ENCODE results near the gene OR4F15. TPM values are rescaled to one million over a fixed set of nuclear protein-coding genes. Genes with fewer than 3 reads are reported as not detected.

Gene OR4F15
- polyA plus RNA-seq, 4 donors: not detected

DNA sequence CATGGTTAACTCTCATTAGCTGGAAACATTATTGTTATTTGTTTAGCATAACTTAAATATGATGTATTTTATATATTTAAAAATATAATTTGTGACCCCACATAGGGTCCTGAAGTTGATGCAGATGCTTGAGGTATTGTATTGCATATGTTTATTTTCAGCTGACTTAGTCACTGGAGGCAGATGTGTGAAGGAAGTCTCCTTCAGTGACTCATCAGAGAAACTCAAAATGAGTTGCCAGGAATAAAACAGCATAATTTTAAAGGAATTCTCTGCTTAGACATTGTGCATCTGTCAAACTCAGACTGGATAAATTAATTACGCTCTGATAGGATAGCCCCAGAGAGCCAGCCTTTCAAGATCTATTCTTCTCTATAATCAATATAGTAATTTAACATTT, 16.5 kb upstream of the OR4F15 start:
- DNase-seq: no peak
- H3K27ac ChIP-seq (ENCODE audit: low read depth in 1 of 3, low read length in 2 of 3): no peak overlapping the region
- no peaks in the 10 kb centered on the region for H3K9me3 ChIP-seq (ENCODE audit: control insufficient read depth in 2 of 2, insufficient read depth in 1 of 2, low read depth in 1 of 2, low read length in 1 of 2)
- FAIRE-seq: no peak
- no peaks in the 10 kb centered on the region for H3K36me3 ChIP-seq (ENCODE audit: control insufficient read depth in 3 of 3, insufficient read depth in 2 of 3, low read depth in 1 of 3, low read length in 3 of 3)
- H3K27me3 ChIP-seq (ENCODE audit: control insufficient read depth in 3 of 3, insufficient read depth in 3 of 3, low read length in 3 of 3): no peaks in the 10 kb centered on the region
- WGBS, 3 donors: 85 to 90% (median 85%) methylated on average over 1 of the region's 1 CpG
- H3K4me1 ChIP-seq (ENCODE audit: control insufficient read depth in 3 of 3, insufficient read depth in 2 of 3, low read depth in 1 of 3, low read length in 2 of 3): no peaks in the 10 kb centered on the region
- no peak overlapping the region for H3K4me3 ChIP-seq (ENCODE audit: low read depth in 1 of 3, low read length in 3 of 3)

DNA sequence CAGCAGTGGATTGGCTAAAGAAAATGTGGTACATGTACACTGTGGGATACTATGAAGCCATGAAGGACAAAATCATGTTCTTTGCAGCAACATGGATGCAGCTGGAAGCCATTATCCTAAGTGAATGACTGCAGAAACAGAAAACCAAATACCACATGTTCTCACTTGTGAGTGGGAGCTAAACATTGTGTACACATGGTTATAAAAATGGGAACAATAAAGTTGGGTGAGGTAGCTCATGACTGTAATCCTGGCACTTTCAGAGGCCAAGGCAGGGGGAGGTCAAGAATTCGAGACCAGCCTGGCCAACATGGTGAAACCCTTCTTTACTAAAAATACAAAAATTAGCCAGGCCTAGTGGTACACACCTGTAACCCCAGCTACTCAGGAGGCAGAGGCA, 12.3 kb upstream of the OR4F15 start:
- no peak overlapping the region for H3K4me3 ChIP-seq (ENCODE audit: low read depth in 1 of 3, low read length in 3 of 3)
- no peaks in the 10 kb centered on the region for H3K36me3 ChIP-seq (ENCODE audit: control insufficient read depth in 3 of 3, insufficient read depth in 2 of 3, low read depth in 1 of 3, low read length in 3 of 3)
- no peaks in the 10 kb centered on the region for H3K9me3 ChIP-seq (ENCODE audit: control insufficient read depth in 2 of 2, insufficient read depth in 1 of 2, low read depth in 1 of 2, low read length in 1 of 2)
- H3K27ac ChIP-seq (ENCODE audit: low read depth in 1 of 3, low read length in 2 of 3): no peak overlapping the region
- no peak for FAIRE-seq
- WGBS, 3 donors: 37 to 71% (median 41%) methylated on average over 1 of the region's 1 CpG
- DNase-seq: no peak
- no peaks in the 10 kb centered on the region for H3K4me1 ChIP-seq (ENCODE audit: control insufficient read depth in 3 of 3, insufficient read depth in 2 of 3, low read depth in 1 of 3, low read length in 2 of 3)
- H3K27me3 ChIP-seq (ENCODE audit: control insufficient read depth in 3 of 3, insufficient read depth in 3 of 3, low read length in 3 of 3): no peaks in the 10 kb centered on the region

DNA sequence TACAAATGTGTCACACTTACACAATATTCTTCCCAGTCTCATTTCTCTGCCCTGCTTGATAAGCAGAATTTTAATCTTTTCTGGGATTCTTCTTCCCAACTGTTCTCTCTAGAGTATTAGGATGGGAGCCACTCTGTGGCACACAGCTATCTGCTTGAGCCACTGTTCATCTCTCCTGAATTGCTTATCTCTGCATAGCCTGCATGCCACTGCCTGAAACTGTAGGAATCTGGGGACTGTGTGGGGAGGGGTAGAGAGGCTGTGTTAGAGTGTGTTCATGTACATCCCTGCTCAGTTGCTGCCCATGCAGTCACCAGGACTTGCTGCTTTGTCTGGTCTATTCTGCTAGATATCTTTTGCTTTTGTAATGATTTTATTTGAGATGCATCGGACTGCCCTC, 11.0 kb upstream of the OR4F15 start:
- Histone ChIP-seq H3K4me1 (ENCODE audit: control insufficient read depth in 3 of 3, insufficient read depth in 2 of 3, low read depth in 1 of 3, low read length in 2 of 3) (no peaks in the 10 kb centered on the region), H3K9me3 (ENCODE audit: control insufficient read depth in 2 of 2, insufficient read depth in 1 of 2, low read depth in 1 of 2, low read length in 1 of 2) (no peaks in the 10 kb centered on the region), H3K27ac (ENCODE audit: low read depth in 1 of 3, low read length in 2 of 3) (no peak overlapping the region), H3K4me3 (ENCODE audit: low read depth in 1 of 3, low read length in 3 of 3) (no peak overlapping the region), H3K36me3 (ENCODE audit: control insufficient read depth in 3 of 3, insufficient read depth in 2 of 3, low read depth in 1 of 3, low read length in 3 of 3) (no peaks in the 10 kb centered on the region), H3K27me3 (ENCODE audit: control insufficient read depth in 3 of 3, insufficient read depth in 3 of 3, low read length in 3 of 3) (no peaks in the 10 kb centered on the region)
- FAIRE-seq (no peak), DNase-seq (no peak)
- WGBS, 3 donors: 89 to 100% (median 96%) methylated on average over 1 of the region's 1 CpG

DNA sequence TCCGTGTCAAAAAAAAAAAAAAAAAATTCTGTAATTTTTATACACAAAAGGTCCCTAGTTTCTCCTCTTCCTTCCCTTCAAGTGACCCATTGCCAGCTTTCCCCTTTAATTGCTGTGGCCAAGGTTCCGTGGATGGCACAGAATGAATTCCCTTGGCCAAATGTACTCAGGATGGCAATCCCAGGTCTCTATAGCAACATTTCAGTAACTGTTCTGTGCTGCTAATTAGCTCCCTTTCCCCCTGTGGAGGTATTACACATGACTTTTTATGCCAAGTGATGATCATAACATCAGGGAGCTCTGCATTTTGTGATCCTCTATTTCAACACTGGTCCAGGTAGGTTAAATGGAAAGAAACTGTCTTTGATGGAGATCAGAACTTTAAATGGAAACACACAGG, 8.8 kb upstream of the OR4F15 start, which contains the start of gene OR4F6:
Gene OR4F6, plus strand, starts transcription at position 301 of the 400 bp plus-strand sequence. CDS start 2,211 bp downstream, outside the sequence.
- 79 to 97% (median 83%) methylated on average over 2 of the region's 2 CpGs for WGBS, 3 donors
- FAIRE-seq: no peak
- no peaks in the 10 kb centered on the region for H3K36me3 ChIP-seq (ENCODE audit: control insufficient read depth in 3 of 3, insufficient read depth in 2 of 3, low read depth in 1 of 3, low read length in 3 of 3)

DNA sequence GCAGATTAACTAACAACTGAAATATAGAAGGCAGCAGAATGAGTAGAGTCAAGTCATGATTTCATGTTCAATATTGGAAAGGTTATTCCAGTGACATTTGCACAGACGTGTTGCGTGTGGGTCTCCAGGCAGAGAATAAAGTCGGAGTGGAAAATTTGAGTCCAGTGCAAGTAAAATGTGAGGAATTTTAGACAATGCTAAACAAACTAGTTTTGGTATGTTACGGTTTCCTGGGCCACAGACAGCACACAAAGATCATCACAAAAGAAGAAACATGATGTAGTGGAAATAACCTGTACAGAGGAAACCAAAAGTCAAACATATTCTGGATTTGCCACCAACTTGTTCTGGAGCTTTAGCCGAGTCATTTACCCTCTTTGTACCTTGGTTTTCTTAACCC, 8.3 kb upstream of the OR4F15 start:
- no peak for DNase-seq
- WGBS, 3 donors: 73 to 79% (median 79%) methylated on average over 5 of the region's 5 CpGs
- H3K9me3 ChIP-seq (ENCODE audit: control insufficient read depth in 2 of 2, insufficient read depth in 1 of 2, low read depth in 1 of 2, low read length in 1 of 2): no peaks in the 10 kb centered on the region
- FAIRE-seq: no peak
- no peaks in the 10 kb centered on the region for H3K36me3 ChIP-seq (ENCODE audit: control insufficient read depth in 3 of 3, insufficient read depth in 2 of 3, low read depth in 1 of 3, low read length in 3 of 3)
- no peak overlapping the region for H3K27ac ChIP-seq (ENCODE audit: low read depth in 1 of 3, low read length in 2 of 3)
- peaks cover 0 to 2% (median 0%) of the 10 kb centered on the region in 3 donors for H3K27me3 ChIP-seq (ENCODE audit: control insufficient read depth in 3 of 3, insufficient read depth in 3 of 3, low read length in 3 of 3)
- no peak overlapping the region for H3K4me3 ChIP-seq (ENCODE audit: low read depth in 1 of 3, low read length in 3 of 3)
- H3K4me1 ChIP-seq (ENCODE audit: control insufficient read depth in 3 of 3, insufficient read depth in 2 of 3, low read depth in 1 of 3, low read length in 2 of 3): no peaks in the 10 kb centered on the region

More for the DNA sequence above, 8.8 kb upstream of the OR4F15 start, which contains the start of gene OR4F6:
- no peaks in the 10 kb centered on the region for H3K4me1 ChIP-seq (ENCODE audit: control insufficient read depth in 3 of 3, insufficient read depth in 2 of 3, low read depth in 1 of 3, low read length in 2 of 3)
- H3K27me3 ChIP-seq (ENCODE audit: control insufficient read depth in 3 of 3, insufficient read depth in 3 of 3, low read length in 3 of 3): peaks cover 0 to 2% (median 0%) of the 10 kb centered on the region in 3 donors
- H3K4me3 ChIP-seq (ENCODE audit: low read depth in 1 of 3, low read length in 3 of 3): no peak within 1 kb of the TSS
- H3K9me3 ChIP-seq (ENCODE audit: control insufficient read depth in 2 of 2, insufficient read depth in 1 of 2, low read depth in 1 of 2, low read length in 1 of 2): no peaks in the 10 kb centered on the region
- DNase-seq: no peak
- H3K27ac ChIP-seq (ENCODE audit: low read depth in 1 of 3, low read length in 2 of 3): no peak within 1 kb of the TSS

DNA sequence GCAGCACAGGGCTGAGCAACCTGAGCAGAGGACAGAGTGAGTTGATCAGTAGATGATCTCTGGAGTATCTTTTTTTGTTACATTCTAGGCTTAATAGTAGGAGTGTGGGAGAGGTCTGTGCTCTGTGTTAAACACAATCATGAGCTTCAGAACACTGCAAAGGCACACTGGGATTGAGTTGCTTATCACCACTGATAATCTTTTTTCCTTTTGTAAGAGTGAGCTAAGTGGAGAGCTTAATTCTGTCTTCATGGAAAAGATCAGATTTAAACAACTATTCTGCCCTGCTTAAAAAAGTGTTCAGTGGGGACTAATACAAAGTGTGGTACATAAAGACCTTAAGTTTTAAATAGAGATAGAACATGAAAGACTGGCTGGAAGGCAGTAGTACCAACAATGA, 7.6 kb upstream of the OR4F15 start:
- no peak for DNase-seq
- FAIRE-seq: no peak

DNA sequence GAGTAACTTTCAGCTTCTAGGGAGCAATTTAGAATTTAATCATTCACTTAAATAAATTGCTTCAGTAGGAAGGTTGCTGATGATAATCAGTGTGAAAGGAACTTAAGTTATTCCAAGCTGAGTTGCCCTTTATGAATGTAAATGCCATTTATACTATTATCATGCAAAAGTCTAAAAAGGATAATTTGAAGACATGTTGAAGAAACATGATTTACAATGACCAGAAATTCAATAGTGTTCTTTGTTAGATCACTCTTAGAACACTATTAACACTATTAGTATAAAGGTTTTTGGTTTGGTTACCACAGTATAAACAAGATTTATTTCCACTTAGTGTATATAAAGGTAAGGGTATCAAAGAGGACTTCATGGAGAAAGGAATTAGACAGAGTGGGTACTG, 7.1 kb upstream of the OR4F15 start:
- no peaks in the 10 kb centered on the region for H3K9me3 ChIP-seq (ENCODE audit: control insufficient read depth in 2 of 2, insufficient read depth in 1 of 2, low read depth in 1 of 2, low read length in 1 of 2)
- no peaks in the 10 kb centered on the region for H3K36me3 ChIP-seq (ENCODE audit: control insufficient read depth in 3 of 3, insufficient read depth in 2 of 3, low read depth in 1 of 3, low read length in 3 of 3)
- DNase-seq (no peak), FAIRE-seq (no peak)
- peaks cover 0 to 5% (median 0%) of the 10 kb centered on the region in 3 donors for H3K4me1 ChIP-seq (ENCODE audit: control insufficient read depth in 3 of 3, insufficient read depth in 2 of 3, low read depth in 1 of 3, low read length in 2 of 3)
- no peak overlapping the region for H3K4me3 ChIP-seq (ENCODE audit: low read depth in 1 of 3, low read length in 3 of 3)
- peaks cover 0 to 2% (median 0%) of the 10 kb centered on the region in 3 donors for H3K27me3 ChIP-seq (ENCODE audit: control insufficient read depth in 3 of 3, insufficient read depth in 3 of 3, low read length in 3 of 3)
- H3K27ac ChIP-seq (ENCODE audit: low read depth in 1 of 3, low read length in 2 of 3): no peak overlapping the region

More for the DNA sequence above, 7.6 kb upstream of the OR4F15 start:
- no peaks in the 10 kb centered on the region for H3K9me3 ChIP-seq (ENCODE audit: control insufficient read depth in 2 of 2, insufficient read depth in 1 of 2, low read depth in 1 of 2, low read length in 1 of 2)
- no peaks in the 10 kb centered on the region for H3K36me3 ChIP-seq (ENCODE audit: control insufficient read depth in 3 of 3, insufficient read depth in 2 of 3, low read depth in 1 of 3, low read length in 3 of 3)
- no peaks in the 10 kb centered on the region for H3K4me1 ChIP-seq (ENCODE audit: control insufficient read depth in 3 of 3, insufficient read depth in 2 of 3, low read depth in 1 of 3, low read length in 2 of 3)
- no peak overlapping the region for H3K27ac ChIP-seq (ENCODE audit: low read depth in 1 of 3, low read length in 2 of 3)
- H3K27me3 ChIP-seq (ENCODE audit: control insufficient read depth in 3 of 3, insufficient read depth in 3 of 3, low read length in 3 of 3): peaks cover 0 to 2% (median 0%) of the 10 kb centered on the region in 3 donors
- no peak overlapping the region for H3K4me3 ChIP-seq (ENCODE audit: low read depth in 1 of 3, low read length in 3 of 3)

DNA sequence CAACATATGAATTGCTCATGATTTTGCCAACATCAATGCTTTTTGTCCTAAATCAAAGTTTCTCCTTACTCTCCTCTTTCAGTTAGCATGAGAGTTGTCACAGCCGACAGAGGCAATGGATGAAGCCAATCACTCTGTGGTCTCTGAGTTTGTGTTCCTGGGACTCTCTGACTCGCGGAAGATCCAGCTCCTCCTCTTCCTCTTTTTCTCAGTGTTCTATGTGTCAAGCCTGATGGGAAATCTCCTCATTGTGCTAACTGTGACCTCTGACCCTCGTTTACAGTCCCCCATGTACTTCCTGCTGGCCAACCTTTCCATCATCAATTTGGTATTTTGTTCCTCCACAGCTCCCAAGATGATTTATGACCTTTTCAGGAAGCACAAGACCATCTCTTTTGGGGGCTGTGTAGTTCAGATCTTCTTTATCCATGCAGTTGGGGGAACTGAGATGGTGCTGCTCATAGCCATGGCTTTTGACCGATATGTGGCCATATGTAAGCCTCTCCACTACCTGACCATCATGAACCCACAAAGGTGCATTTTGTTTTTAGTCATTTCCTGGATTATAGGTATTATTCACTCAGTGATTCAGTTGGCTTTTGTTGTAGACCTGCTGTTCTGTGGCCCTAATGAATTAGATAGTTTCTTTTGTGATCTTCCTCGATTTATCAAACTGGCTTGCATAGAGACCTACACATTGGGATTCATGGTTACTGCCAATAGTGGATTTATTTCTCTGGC, 6.2 kb upstream of the OR4F15 start:
- Histone ChIP-seq H3K36me3 (ENCODE audit: control insufficient read depth in 3 of 3, insufficient read depth in 2 of 3, low read depth in 1 of 3, low read length in 3 of 3) (no peaks in the 10 kb centered on the region), H3K9me3 (ENCODE audit: control insufficient read depth in 2 of 2, insufficient read depth in 1 of 2, low read depth in 1 of 2, low read length in 1 of 2) (no peaks in the 10 kb centered on the region), H3K27me3 (ENCODE audit: control insufficient read depth in 3 of 3, insufficient read depth in 3 of 3, low read length in 3 of 3) (peaks cover 0 to 2% (median 0%) of the 10 kb centered on the region in 3 donors), H3K27ac (ENCODE audit: low read depth in 1 of 3, low read length in 2 of 3) (no peak overlapping the region), H3K4me1 (ENCODE audit: control insufficient read depth in 3 of 3, insufficient read depth in 2 of 3, low read depth in 1 of 3, low read length in 2 of 3) (peaks cover 0 to 10% (median 0%) of the 10 kb centered on the region in 3 donors), H3K4me3 (ENCODE audit: low read depth in 1 of 3, low read length in 3 of 3) (no peak overlapping the region)
- FAIRE-seq (no peak), DNase-seq (no peak)
- WGBS, 3 donors: 64 to 69% (median 67%) methylated on average over 6 of the region's 6 CpGs

Measured in small intestine (tissue), 7 donors.